HL-60 (cell line): ENCODE results near the gene SHLD1.

Source experiments
- CTCF ChIP-seq: IDR thresholded peaks from one replicate; pipeline ENCODE4 v1.5.1; 2011; ENCODE audit warnings: low read length, control low read depth, inconsistent platforms; ENCODE audit not compliant: insufficient read depth
- POLR2AphosphoS5 ChIP-seq: IDR thresholded peaks from 2 replicates; pipeline ENCODE4 v1.6.1; 2012; ENCODE audit warnings: low read depth
- REST ChIP-seq: IDR thresholded peaks from 2 replicates; pipeline ENCODE4 v1.6.1; 2012; ENCODE audit warnings: low read depth; ENCODE audit not compliant: insufficient replicate concordance

- TF ChIP-seq POLR2AphosphoS5 (no peak), CTCF (no peak), REST (no peak)
Measured at GRCh38 chr20:5785146-5785545, 34.9 kb downstream of the SHLD1 start.
